GM12878 (cell line): ENCODE data around the gene PGAM1. TPM values are rescaled to one million over a fixed set of nuclear protein-coding genes. Genes with fewer than 3 reads are reported as not detected.

Experiments
- ATAC-seq: fragments of 200-7000 bp; cut with Tn5 transposase; 3 replicates; pipeline ENCODE4 v1.9.1; 2020; ENCODE audit warnings: mild to moderate bottlenecking, moderate library complexity
- BruUV-seq: library from RNA; stranded (reverse); fragments of 400-500 nt; replicated peaks from 2 replicates; lab custom pipeline; 2021; lab: Mats Ljungman, UMichigan
- CTCF ChIA-PET: fragments of 300-600 bp; sonication (Branson Sonifier 250); formaldehyde crosslinking; extraction: SDS; loops from one replicate; lab custom pipeline; 2021; ENCODE audit warnings: inconsistent platforms; lab: Yijun Ruan, JAX
- POLR2A ChIA-PET: fragments of 350-600 bp; formaldehyde crosslinking; extraction: SDS; loops from one replicate; lab custom pipeline; 2021; ENCODE audit warnings: inconsistent platforms; lab: Charles Lee
- RAD21 ChIA-PET: fragments of 300-600 bp; sonication (Branson Sonifier 250); formaldehyde crosslinking; loops from one replicate; lab custom pipeline; 2023; ENCODE audit warnings: antibody characterized with exemption; ENCODE audit not compliant: unreplicated experiment; lab: Charles Lee
- SMC1A ChIA-PET: fragments of 300-600 bp; sonication (Branson Sonifier 250); formaldehyde crosslinking; loops from one replicate; lab custom pipeline; 2023; ENCODE audit not compliant: unreplicated experiment, uncharacterized antibody; lab: Charles Lee
- DNase-seq: peaks from one replicate; pipeline ENCODE4 v3.0.0-alpha.2; 2011; ENCODE audit warnings: low read depth, low spot score
- FAIRE-seq: peaks from 3 replicates; lab custom pipeline; 2011; peaks lifted over from hg19 to GRCh38; lab: Jason Lieb, UNC
- H2AFZ ChIP-seq: 2 replicates; pipeline ENCODE4 v1.6.0; 2011; ENCODE audit warnings: low read depth, low read length, control low read depth; ENCODE audit not compliant: control insufficient read depth
- H3K27ac ChIP-seq: 2 replicates; pipeline ENCODE4 v1.5.1; 2011; ENCODE audit warnings: control low read depth; ENCODE audit not compliant: control insufficient read depth, insufficient read depth
- H3K27me3 ChIP-seq, 2 experiments: replicated peaks in 1 of 2; 2 replicates each; pipeline versions ENCODE4 v1.6.0 to v1.6.1; 2011; ENCODE audit warnings: low read length in 1 of 2; ENCODE audit not compliant: control insufficient read depth in 2 of 2, insufficient read depth in 2 of 2
- H3K36me3 ChIP-seq, 2 experiments: 2 replicates each; pipeline ENCODE4 v1.5.1; 2011; ENCODE audit warnings: low read length in 1 of 2; ENCODE audit not compliant: control insufficient read depth in 2 of 2, insufficient read depth in 2 of 2
- H3K4me1 ChIP-seq: 2 replicates; pipeline ENCODE4 v1.6.1; 2011; ENCODE audit warnings: mild to moderate bottlenecking, low read length, moderate library complexity, mixed read lengths; ENCODE audit not compliant: control insufficient read depth, insufficient read depth
- H3K4me2 ChIP-seq: 2 replicates; pipeline ENCODE4 v1.6.0; 2011; ENCODE audit warnings: control low read depth; ENCODE audit not compliant: control insufficient read depth, insufficient read depth
- H3K4me3 ChIP-seq: fragments of 200-600 bp; sonication (generic); 2 replicates; pipeline ENCODE4 v1.5.1; 2016
- H3K79me2 ChIP-seq: 2 replicates; pipeline ENCODE4 v1.6.0; 2011; ENCODE audit warnings: low read length; ENCODE audit not compliant: control insufficient read depth, insufficient read depth
- H3K9ac ChIP-seq: 2 replicates; pipeline ENCODE4 v1.8.0; 2011; ENCODE audit warnings: low read length, control low read depth, mixed read lengths; ENCODE audit not compliant: control insufficient read depth, insufficient read depth
- H3K9me3 ChIP-seq: replicated peaks from 3 replicates; pipeline ENCODE4 v1.5.1; 2011; ENCODE audit warnings: mild to moderate bottlenecking, low read length; ENCODE audit not compliant: control insufficient read depth, insufficient read depth
- H4K20me1 ChIP-seq: 2 replicates; pipeline ENCODE4 v1.6.0; 2011; ENCODE audit not compliant: control insufficient read depth, insufficient read depth
- CHD4 ChIP-seq: fragments of 200-600 bp; sonication (generic); IDR thresholded peaks from 2 replicates; pipeline ENCODE4 v1.6.1; 2016; ENCODE audit warnings: mild to moderate bottlenecking
- ESRRA ChIP-seq: IDR thresholded peaks from 2 replicates; pipeline ENCODE4 v1.6.1; 2012; ENCODE audit warnings: mild to moderate bottlenecking, low read length, improper control_type of control experiment
- MEF2B ChIP-seq: fragments of 450-650 bp; IDR thresholded peaks from 2 replicates; pipeline ENCODE4 v1.6.1; 2018; ENCODE audit warnings: mild to moderate bottlenecking, moderate library complexity; ENCODE audit not compliant: partially characterized antibody, poor library complexity, severe bottlenecking
- NFYA ChIP-seq: IDR thresholded peaks from 2 replicates; pipeline ENCODE4 v1.6.1; 2011; ENCODE audit warnings: low read depth, mild to moderate bottlenecking, low read length, improper control_type of control experiment, borderline replicate concordance
- SKIL ChIP-seq: fragments of 450-650 bp; IDR thresholded peaks from 2 replicates; pipeline ENCODE4 v1.6.1; 2017; ENCODE audit warnings: mild to moderate bottlenecking, low read depth, inconsistent platforms; ENCODE audit not compliant: poor library complexity, severe bottlenecking
- SP1 ChIP-seq: IDR thresholded peaks from one replicate; pipeline ENCODE4 v1.6.1; 2011; ENCODE audit warnings: low read depth, low read length
- TCF3 ChIP-seq: IDR thresholded peaks from 2 replicates; pipeline ENCODE4 v1.6.1; 2012; ENCODE audit warnings: low read depth, mild to moderate bottlenecking, low read length, borderline replicate concordance; ENCODE audit not compliant: insufficient read depth
- TCF7 ChIP-seq: IDR thresholded peaks from 2 replicates; pipeline ENCODE4 v1.6.1; 2014; ENCODE audit warnings: antibody characterized with exemption, borderline replicate concordance
- YY1 ChIP-seq: IDR thresholded peaks from 2 replicates; pipeline ENCODE4 v1.6.1; 2011; ENCODE audit warnings: low read depth, mild to moderate bottlenecking, low read length
- ZBED1 ChIP-seq: IDR thresholded peaks from 2 replicates; pipeline ENCODE4 v1.6.1; 2016; ENCODE audit warnings: borderline replicate concordance
- ZBTB40 ChIP-seq: fragments of 450-650 bp; IDR thresholded peaks from 2 replicates; pipeline ENCODE4 v1.6.1; 2016; ENCODE audit warnings: mild to moderate bottlenecking, moderate library complexity, borderline replicate concordance
- ZNF24 ChIP-seq: fragments of 450-650 bp; IDR thresholded peaks from 2 replicates; pipeline ENCODE4 v1.6.1; 2017; ENCODE audit warnings: antibody characterized with exemption, mild to moderate bottlenecking
- WGBS: methylation state at CpG from one replicate; pipeline ENCODE4 v1.1.6; 2016; ENCODE audit warnings: low lambda C conversion rate; ENCODE audit not compliant: insufficient replicate concordance, insufficient coverage; ENCODE audit errors: missing lambda C conversion rate; 5-methylcytosine and 5-hydroxymethylcytosine counted together
- in situ Hi-C: fragments of 300-500 bp; cut with MboI; formaldehyde crosslinking; loops from 9 replicates; pipeline ENCODE4 v1.14.3; 2018; ENCODE audit warnings: mixed read lengths
- intact Hi-C: fragments of 100-400 bp; cut with micrococcal nuclease; formaldehyde crosslinking; loops from one replicate; pipeline ENCODE4 v1.14.2; 2022; ENCODE audit not compliant: unreplicated experiment
- polyA plus RNA-seq, 11 experiments: library from polyadenylated mRNA; depleted of rRNA in 4 of 11; unstranded in 6 of 11; stranded (reverse) in 5 of 11; fragments of >200 nt; fragmentation: Nextera tagmentation in 4 of 11; fragmentation: Illumina TruSeq in 1 of 11; extraction: Ambion mirVana in 4 of 11; extraction: Trizol in 1 of 11; gene quantifications; 1 replicate in 1 of 11; 2 replicates in 10 of 11; pipeline versions ENCODE4 v1.2.1 to v1.2.3, GENCODE V29; 2011 to 2016; ENCODE audit warnings: inconsistent platforms in 2 of 11, missing spikeins in 2 of 11, low read depth in 1 of 11
- total RNA-seq, 4 experiments: library from RNA; depleted of rRNA in 3 of 4; stranded (reverse); fragments of >200 nt in 3 of 4; fragmentation: Illumina TruSeq in 1 of 4; extraction: Trizol in 1 of 4; gene quantifications; 2 replicates each; pipeline versions ENCODE4 v1.2.1 to v1.2.3, GENCODE V29; 2013 to 2021
- TF ChIP-seq, protein P1 (sequence below): IDR thresholded peaks from 2 replicates; pipeline ENCODE4 v1.6.1; 2011; ENCODE audit warnings: borderline replicate concordance, low read depth, mild to moderate bottlenecking, moderate library complexity, mixed read lengths, low read length; ENCODE audit not compliant: insufficient read depth; ENCODE audit errors: extremely low read length

The PGAM1 gene
- total and polyA plus RNA-seq, 10 of the 15 experiments (the other 5 are each of a cell fraction or from before 2014, with no cell fraction given): 115 to 1,362 (median 744) TPM

DNA sequence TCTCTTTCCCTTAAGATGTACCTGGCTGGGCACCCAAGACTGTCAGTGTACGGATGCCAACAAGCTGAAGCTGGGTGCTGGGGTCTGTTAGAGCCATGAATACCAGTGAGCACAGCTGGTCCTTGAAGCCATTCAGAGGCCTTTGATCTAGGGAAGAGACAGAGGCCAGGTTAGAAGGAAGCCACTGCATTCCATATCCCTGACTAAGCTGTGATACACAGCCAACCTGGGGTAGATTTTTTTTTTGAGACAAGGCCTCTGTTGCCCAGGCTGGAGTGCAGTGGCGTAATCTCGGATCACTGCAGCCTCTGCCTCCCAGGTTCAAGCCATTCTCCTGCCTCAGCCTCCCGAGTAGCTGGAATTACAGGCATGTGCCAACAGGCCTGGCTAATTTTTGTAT is 40.8 kb downstream of the PGAM1 start:
- Histone ChIP-seq H3K79me2 (no peaks in the 10 kb centered on the region), H3K9me3 (no peaks in the 10 kb centered on the region), H3K4me3 (no peak overlapping the region), H3K4me2 (no peak overlapping the region), H3K27ac (no peak overlapping the region), H3K4me1 (no peaks in the 10 kb centered on the region), H3K27me3 (no peaks in the 10 kb centered on the region), H4K20me1 (no peaks in the 10 kb centered on the region), H2AFZ (no peak overlapping the region), H3K36me3 (peaks cover 26 to 45% of the 10 kb centered on the region in 2 experiments), H3K9ac (no peak overlapping the region)
- FAIRE-seq (no peak), ATAC-seq (no peak), DNase-seq (no peak)
- 98% methylated on average over 4 of the region's 4 CpGs for WGBS
- in situ Hi-C loops (no loop called here), intact Hi-C loops (no loop called here)
- ChIA-PET SMC1A (interaction anchor here (0.6 to 1.3 kb wide), 2 partner anchors 100 to 145 kb away, joined by 3 read pairs; no protein-coding TSS in a partner anchor), RAD21 (interaction anchor here (0.9 kb wide), 1 partner anchor 87 kb away, joined by 3 read pairs; no protein-coding TSS in a partner anchor), POLR2A (no interaction called here), CTCF (interaction anchor here (0.7 to 5.7 kb wide), 7 partner anchors 10 to 106 kb away, joined by 3 to 34 read pairs (median 5); partner anchors contain the start of gene ANKRD2)
- BruUV-seq: no TSS peak
- TF ChIP-seq TCF7 (no peak), ZNF24 (no peak), MEF2B (no peak), ZBED1 (no peak), ZBTB40 (no peak), ESRRA (no peak), YY1 (no peak), TCF3 (no peak), SKIL (no peak), CHD4 (no peak), SP1 (no peak), NFYA (no peak)
- TF ChIP-seq, protein P1, sequence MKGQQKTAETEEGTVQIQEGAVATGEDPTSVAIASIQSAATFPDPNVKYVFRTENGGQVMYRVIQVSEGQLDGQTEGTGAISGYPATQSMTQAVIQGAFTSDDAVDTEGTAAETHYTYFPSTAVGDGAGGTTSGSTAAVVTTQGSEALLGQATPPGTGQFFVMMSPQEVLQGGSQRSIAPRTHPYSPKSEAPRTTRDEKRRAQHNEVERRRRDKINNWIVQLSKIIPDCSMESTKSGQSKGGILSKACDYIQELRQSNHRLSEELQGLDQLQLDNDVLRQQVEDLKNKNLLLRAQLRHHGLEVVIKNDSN: no peak
